Large intestine (tissue), 3 donors: ENCODE measurements around the gene SYNPO. TPM values are rescaled to one million over a fixed set of nuclear protein-coding genes. Genes with fewer than 3 reads are reported as not detected.

Experiments used
- DNase-seq, 2 donors: peaks; one replicate each; pipeline versions ENCODE4 v3.0.0 to v3.0.0-alpha.2; 2013
- H3K27ac ChIP-seq: one replicate; pipeline ENCODE4 v1.5.1; 2013; ENCODE audit warnings: low read length
- H3K27me3 ChIP-seq: 2 replicates; pipeline ENCODE4 v1.6.1; 2013; ENCODE audit warnings: low read length; ENCODE audit not compliant: control insufficient read depth, insufficient read depth
- H3K36me3 ChIP-seq: 2 replicates; pipeline ENCODE4 v1.6.1; 2013; ENCODE audit warnings: low read length; ENCODE audit not compliant: control insufficient read depth, insufficient read depth
- H3K4me1 ChIP-seq: one replicate; pipeline ENCODE4 v1.6.1; 2013; ENCODE audit warnings: low read length; ENCODE audit not compliant: control insufficient read depth, insufficient read depth
- H3K4me3 ChIP-seq: one replicate; pipeline ENCODE4 v1.5.1; 2013; ENCODE audit warnings: low read length
- H3K9me3 ChIP-seq: one replicate; pipeline ENCODE4 v1.6.1; 2013; ENCODE audit warnings: mild to moderate bottlenecking, low read depth, low read length, moderate library complexity; ENCODE audit not compliant: control insufficient read depth
- WGBS: methylation state at CpG from one replicate; pipeline ENCODE4 v1.1.5; 2013; ENCODE audit warnings: low lambda C conversion rate; ENCODE audit not compliant: insufficient coverage; 5-methylcytosine and 5-hydroxymethylcytosine counted together
- polyA plus RNA-seq: library from polyadenylated mRNA; unstranded; fragments of 120-200 nt; gene quantifications from one replicate; pipeline ENCODE4 v1.2.1, GENCODE V29; 2013

The SYNPO gene
- polyA plus RNA-seq, 1 donor: 46.7 TPM

DNA sequence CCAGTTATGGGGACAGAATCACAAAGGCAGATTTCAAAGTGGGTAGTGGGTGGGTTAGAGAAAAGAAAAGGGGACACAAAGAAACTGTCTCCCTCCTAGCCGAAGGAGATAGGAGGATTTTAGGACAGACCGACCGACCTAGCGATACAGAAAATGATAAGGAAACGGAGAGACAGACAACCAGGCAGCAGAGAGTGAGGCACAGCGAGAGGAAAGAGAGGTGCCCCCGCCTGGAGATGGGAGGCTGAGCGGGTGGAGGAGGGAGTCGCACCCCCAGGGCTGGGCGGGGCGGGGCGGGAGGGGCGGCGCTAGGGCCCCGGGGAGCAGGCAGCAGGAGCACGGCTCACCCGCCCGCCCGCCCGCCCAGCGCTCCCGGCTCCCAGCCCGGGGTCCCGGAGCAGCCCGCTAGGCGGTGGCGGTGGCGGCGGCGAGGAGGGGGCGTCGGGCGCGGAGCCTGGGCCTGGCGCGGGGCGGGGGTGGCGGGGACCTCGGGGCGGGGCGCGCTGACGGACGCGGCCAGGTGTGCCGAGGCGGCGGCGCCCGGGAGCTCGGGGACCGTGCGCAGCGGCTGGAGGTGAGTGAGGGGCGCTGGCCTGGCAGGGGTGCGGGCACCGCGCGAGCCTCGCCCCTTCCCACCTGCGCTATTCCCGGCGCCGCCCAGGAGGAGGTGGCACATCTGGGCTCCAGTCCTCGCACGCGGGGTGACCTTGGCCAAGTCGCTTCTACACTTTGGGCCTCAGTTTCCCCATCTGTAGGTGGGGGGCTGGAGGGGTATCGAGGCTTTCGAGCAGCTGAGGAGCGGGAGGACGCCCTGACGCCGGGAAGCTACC, 15.9 kb upstream of the SYNPO start:
- WGBS: 18% methylated on average over 4 of the region's 74 CpGs
- Histone ChIP-seq H3K4me3 (peak overlapping the region; percentile 64), H3K27ac (no peak overlapping the region), H3K9me3 (no peaks in the 10 kb centered on the region), H3K36me3 (peaks cover 32% of the 10 kb centered on the region), H3K4me1 (peaks cover 26% of the 10 kb centered on the region), H3K27me3 (no peaks in the 10 kb centered on the region)
- no peak for DNase-seq

DNA sequence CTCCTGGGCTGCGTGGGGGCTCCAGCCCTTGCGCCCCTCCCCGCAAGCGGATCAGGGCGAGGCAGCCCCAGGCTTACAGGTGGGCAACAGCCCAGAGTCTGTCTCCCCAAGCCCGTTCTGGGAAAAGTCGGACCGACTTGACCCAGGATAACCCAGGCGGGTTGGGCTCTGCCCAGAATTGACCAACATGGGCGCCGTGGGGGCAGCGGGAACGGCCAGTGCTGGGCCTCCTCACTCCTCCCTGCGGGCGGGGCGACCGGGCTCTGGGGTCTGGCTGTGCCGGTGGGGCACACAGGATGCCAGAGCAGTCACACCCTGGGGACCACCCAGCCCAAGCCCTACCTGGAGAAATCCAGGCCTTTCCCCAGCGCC, 15.3 kb upstream of the SYNPO start:
- WGBS: no CpG with 5 or more reads among the region's 19 CpGs
- no peak overlapping the region for H3K27ac ChIP-seq
- H3K9me3 ChIP-seq: no peaks in the 10 kb centered on the region
- DNase-seq: no peak
- H3K4me3 ChIP-seq: peak overlapping the region; percentile 64
- H3K4me1 ChIP-seq: peaks cover 26% of the 10 kb centered on the region
- H3K27me3 ChIP-seq: no peaks in the 10 kb centered on the region
- H3K36me3 ChIP-seq: peaks cover 32% of the 10 kb centered on the region

- peaks cover 33% of the 10 kb centered on the region for H3K36me3 ChIP-seq
- peak in 1 of 2 donors; percentile 60 for DNase-seq
- H3K9me3 ChIP-seq: no peaks in the 10 kb centered on the region
- H3K27ac ChIP-seq: no peak overlapping the region
- WGBS: no CpG with 5 or more reads among the region's 10 CpGs
- no peaks in the 10 kb centered on the region for H3K27me3 ChIP-seq
- peaks cover 26% of the 10 kb centered on the region for H3K4me1 ChIP-seq
- peak overlapping the region; percentile 64 for H3K4me3 ChIP-seq
Measured at GRCh38 chr5:150625831-150626746, 14.4 kb upstream of the SYNPO start.

DNA sequence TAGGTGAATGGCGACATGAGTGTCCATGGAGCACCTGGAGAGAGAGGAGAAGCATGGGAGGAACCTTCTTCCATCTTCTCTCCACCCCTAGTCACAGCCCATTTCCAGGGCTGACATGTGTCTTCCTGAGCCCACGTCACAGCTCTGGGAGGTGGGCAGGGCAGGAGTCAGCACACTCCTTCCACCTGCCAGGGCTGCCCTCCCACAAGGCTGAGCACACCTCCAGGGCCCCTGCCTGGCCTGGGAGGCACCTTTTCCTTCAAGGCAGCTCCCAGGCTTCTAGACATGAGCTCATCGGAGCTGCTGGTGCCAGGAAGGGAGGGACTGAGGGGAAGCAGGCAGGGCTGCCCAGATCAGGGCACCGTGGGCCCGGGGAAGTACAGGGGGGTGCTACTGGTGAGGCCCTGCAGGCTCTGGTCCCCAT, 13.6 kb upstream of the SYNPO start:
- H3K9me3 ChIP-seq: no peaks in the 10 kb centered on the region
- H3K4me3 ChIP-seq: no peak overlapping the region
- no peaks in the 10 kb centered on the region for H3K27me3 ChIP-seq
- no CpG with 5 or more reads among the region's 5 CpGs for WGBS
- H3K27ac ChIP-seq: no peak overlapping the region
- peaks cover 26% of the 10 kb centered on the region for H3K4me1 ChIP-seq
- DNase-seq: peak in 1 of 2 donors; percentile 72
- peaks cover 29% of the 10 kb centered on the region for H3K36me3 ChIP-seq

GRCh38 chr5:150627731-150628545, 12.5 kb upstream of the SYNPO start:
- no peaks in the 10 kb centered on the region for H3K27me3 ChIP-seq
- DNase-seq: no peak
- no CpG with 5 or more reads among the region's 5 CpGs for WGBS
- no peak overlapping the region for H3K27ac ChIP-seq
- peaks cover 18% of the 10 kb centered on the region for H3K36me3 ChIP-seq
- H3K4me1 ChIP-seq: peaks cover 26% of the 10 kb centered on the region
- H3K4me3 ChIP-seq: no peak overlapping the region
- H3K9me3 ChIP-seq: no peaks in the 10 kb centered on the region

DNA sequence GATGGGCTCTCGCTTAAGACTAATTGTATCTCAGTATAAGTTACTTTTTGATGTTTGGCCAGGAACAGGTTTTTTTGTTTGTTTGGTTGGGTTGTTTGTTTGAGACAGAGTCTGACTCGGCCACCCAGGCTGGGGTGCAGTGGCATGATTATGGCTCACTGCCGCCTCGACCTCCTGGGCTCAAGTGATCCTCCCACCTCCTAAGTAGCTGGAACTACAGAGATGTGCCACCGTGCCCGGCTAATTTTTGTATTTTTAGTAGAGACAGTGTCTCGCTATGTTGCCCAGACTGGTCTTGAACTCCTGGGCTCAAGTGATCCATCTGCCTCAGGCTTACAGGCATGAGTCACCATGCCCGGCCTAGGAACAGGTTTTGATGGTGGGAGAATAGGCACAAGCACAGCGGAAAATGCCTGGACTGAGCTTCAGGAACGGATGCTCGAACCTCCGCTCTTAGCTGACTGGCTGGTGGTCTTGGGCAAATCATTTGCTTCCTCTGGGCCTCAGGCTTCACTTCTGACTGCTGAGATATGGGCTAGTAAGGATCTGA, 11.4 kb upstream of the SYNPO start:
- Histone ChIP-seq H3K4me3 (no peak overlapping the region), H3K9me3 (no peaks in the 10 kb centered on the region), H3K27ac (no peak overlapping the region), H3K4me1 (peaks cover 25% of the 10 kb centered on the region), H3K27me3 (no peaks in the 10 kb centered on the region), H3K36me3 (peaks cover 15% of the 10 kb centered on the region)
- no CpG with 5 or more reads among the region's 12 CpGs for WGBS
- no peak for DNase-seq

DNA sequence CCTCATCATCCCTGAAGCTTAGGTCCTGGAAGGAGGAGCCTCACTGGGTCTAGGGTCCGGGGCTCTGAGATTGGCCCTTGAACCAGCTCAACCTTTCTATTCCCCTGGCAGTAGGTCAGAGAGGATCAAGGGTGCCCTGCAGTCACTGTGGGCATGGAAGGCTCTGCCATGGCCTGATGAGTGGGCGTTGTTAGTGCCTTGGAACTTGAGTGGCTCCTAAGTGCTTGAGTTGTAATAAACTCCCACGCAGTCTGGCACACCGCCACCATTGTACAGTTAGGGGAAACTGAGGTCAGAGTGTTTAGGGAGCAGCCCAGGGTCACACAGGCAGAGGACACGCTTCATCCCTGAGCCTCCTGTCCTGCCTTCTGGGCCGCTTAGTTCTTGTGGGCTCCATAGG, 10.4 kb upstream of the SYNPO start:
- no peak overlapping the region for H3K4me3 ChIP-seq
- DNase-seq: no peak
- H3K36me3 ChIP-seq: peaks cover 17% of the 10 kb centered on the region
- no CpG with 5 or more reads among the region's 6 CpGs for WGBS
- peaks cover 19% of the 10 kb centered on the region for H3K4me1 ChIP-seq
- no peaks in the 10 kb centered on the region for H3K9me3 ChIP-seq
- no peak overlapping the region for H3K27ac ChIP-seq
- no peaks in the 10 kb centered on the region for H3K27me3 ChIP-seq

DNA sequence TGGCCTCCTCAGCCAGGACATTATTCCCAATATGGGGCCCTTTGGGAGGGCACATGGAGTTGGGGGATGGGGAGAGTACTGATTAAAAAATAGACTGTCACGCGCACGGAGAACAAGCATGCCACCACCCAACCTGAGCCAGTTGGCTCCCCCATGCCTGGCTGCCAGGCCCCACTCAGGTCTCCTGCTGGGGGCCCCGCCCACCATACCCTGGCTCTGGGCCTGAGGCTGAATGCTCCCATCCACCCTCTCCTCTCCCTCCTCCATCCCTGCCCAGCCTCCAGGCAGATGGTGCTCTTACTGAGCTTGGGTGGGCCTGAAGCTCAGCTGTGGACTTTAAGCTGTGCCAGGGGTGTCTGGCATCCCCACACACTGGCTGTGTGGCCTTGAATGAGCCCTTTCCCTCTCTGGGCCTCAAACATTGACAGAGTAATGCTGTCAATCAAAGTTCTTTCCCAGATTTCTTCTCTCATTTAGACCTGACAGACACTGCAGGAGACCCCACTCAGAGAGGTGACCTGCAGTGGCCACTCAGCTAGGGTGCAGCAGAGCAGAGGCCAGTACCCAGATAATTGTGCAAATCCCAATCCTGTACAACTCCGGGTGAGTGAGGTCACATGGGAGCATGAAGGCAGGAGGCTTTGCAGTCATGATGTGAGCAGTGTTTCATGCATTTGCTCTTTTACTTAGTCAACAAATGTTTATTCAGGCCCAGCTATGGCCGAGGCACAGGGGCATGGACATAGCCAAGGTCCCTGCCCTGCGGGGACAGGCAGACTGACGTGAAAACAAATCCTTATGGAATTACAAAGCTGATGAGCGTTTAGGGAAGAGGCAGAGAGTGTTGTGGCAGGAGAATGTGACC, 9.8 kb upstream of the SYNPO start:
- no CpG with 5 or more reads among the region's 9 CpGs for WGBS
- H3K27ac ChIP-seq: no peak overlapping the region
- H3K4me1 ChIP-seq: peaks cover 12% of the 10 kb centered on the region
- DNase-seq: no peak
- no peak overlapping the region for H3K4me3 ChIP-seq
- no peaks in the 10 kb centered on the region for H3K9me3 ChIP-seq
- H3K27me3 ChIP-seq: no peaks in the 10 kb centered on the region
- H3K36me3 ChIP-seq: peaks cover 19% of the 10 kb centered on the region

DNA sequence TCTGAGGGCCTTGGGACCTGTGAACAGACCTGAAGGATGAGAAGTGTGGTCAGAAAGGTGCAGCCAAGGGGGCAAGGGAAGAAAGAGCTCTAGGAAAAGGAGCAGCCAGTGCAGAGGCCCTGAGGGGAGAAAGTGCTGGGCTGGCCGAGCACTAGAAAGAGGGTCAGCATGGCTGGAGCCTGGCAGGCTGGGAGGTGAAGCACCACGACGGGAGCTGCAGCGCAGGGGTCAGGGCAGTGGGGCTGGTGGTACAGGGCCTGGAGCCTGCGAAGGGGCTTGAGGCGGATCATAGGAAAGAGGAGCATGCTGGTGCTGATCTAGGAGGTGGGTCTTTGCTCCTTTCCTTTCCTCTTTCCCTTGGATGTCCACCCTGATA, 9.1 kb upstream of the SYNPO start:
- Histone ChIP-seq H3K27ac (no peak overlapping the region), H3K4me1 (peaks cover 6% of the 10 kb centered on the region), H3K36me3 (peaks cover 19% of the 10 kb centered on the region), H3K4me3 (no peak overlapping the region), H3K9me3 (no peaks in the 10 kb centered on the region), H3K27me3 (no peaks in the 10 kb centered on the region)
- no peak for DNase-seq
- no CpG with 5 or more reads among the region's 6 CpGs for WGBS
